ENCODE measurements around the gene KIF20B. TPM values are rescaled to one million over a fixed set of nuclear protein-coding genes. Genes with fewer than 3 reads are reported as not detected.

KIF20B gene
- total RNA-seq, 2 experiments from 2014 or later: 25.0 to 87.0 TPM

GRCh38 chr10:89734616-89735015 is 33.2 kb downstream of the KIF20B start:
- Histone ChIP-seq H4K20me1 (ENCODE audit: insufficient read depth, low read length) (no peaks in the 10 kb centered on the region), H3K79me2 (ENCODE audit: insufficient read depth, low read depth, low read length) (no peaks in the 10 kb centered on the region), H3K27ac (ENCODE audit: low read depth, low read length, poor library complexity, severe bottlenecking) (no peak overlapping the region), H3K36me3 (ENCODE audit: insufficient read depth, low read length) (peaks cover 93% of the 10 kb centered on the region), H3K4me1 (ENCODE audit: insufficient read depth, low read length, poor library complexity, severe bottlenecking) (no peaks in the 10 kb centered on the region), H2AFZ (ENCODE audit: low read length) (no peak overlapping the region), H3K4me3 (ENCODE audit: low read depth, low read length, poor library complexity, severe bottlenecking) (no peak overlapping the region), H3K9me2 (ENCODE audit: insufficient read depth, low read length) (no peaks in the 10 kb centered on the region), H3K4me2 (ENCODE audit: low read length) (no peak overlapping the region), H3K9me3 (ENCODE audit: low read length) (no peaks in the 10 kb centered on the region)
- CTCF ChIA-PET (ENCODE audit: unreplicated experiment): no interaction called here
- POLR2A ChIA-PET: no interaction called here
- no TSS peak for BruUV-seq (replicated peaks)
- intact Hi-C loops (cut with micrococcal nuclease; ENCODE audit: unreplicated experiment): no loop called here
- TF ChIP-seq EZH2phosphoT487 (IDR thresholded peaks at IDR 0.05; ENCODE audit: borderline replicate concordance, low read depth, low read length) (no peak), CTCF (conservative IDR thresholded peaks at IDR 0.05; ENCODE audit: low read length) (no peak)
- no peak for DNase-seq (ENCODE audit: low spot score)

- intact Hi-C loops (cut with micrococcal nuclease; ENCODE audit: unreplicated experiment): no loop called here
- Histone ChIP-seq H3K79me2 (ENCODE audit: insufficient read depth, low read depth, low read length) (no peaks in the 10 kb centered on the region), H2AFZ (ENCODE audit: low read length) (no peak overlapping the region), H3K36me3 (ENCODE audit: insufficient read depth, low read length) (peaks cover 87% of the 10 kb centered on the region), H3K27ac (ENCODE audit: low read depth, low read length, poor library complexity, severe bottlenecking) (no peak overlapping the region), H3K9me2 (ENCODE audit: insufficient read depth, low read length) (no peaks in the 10 kb centered on the region), H4K20me1 (ENCODE audit: insufficient read depth, low read length) (no peaks in the 10 kb centered on the region), H3K4me2 (ENCODE audit: low read length) (no peak overlapping the region), H3K4me1 (ENCODE audit: insufficient read depth, low read length, poor library complexity, severe bottlenecking) (no peaks in the 10 kb centered on the region), H3K9me3 (ENCODE audit: low read length) (no peaks in the 10 kb centered on the region), H3K4me3 (ENCODE audit: low read depth, low read length, poor library complexity, severe bottlenecking) (no peak overlapping the region)
- POLR2A ChIA-PET: interaction anchor here (0.8 to 3.1 kb wide), 6 partner anchors 11 to 178 kb away, joined by 3 to 21 read pairs (median 4); partner anchors contain the start of gene KIF20B
- CTCF ChIA-PET (ENCODE audit: unreplicated experiment): no interaction called here
- peak; percentile 12 for DNase-seq (ENCODE audit: low spot score)
- no TSS peak for BruUV-seq (replicated peaks)
- TF ChIP-seq CTCF (conservative IDR thresholded peaks at IDR 0.05; ENCODE audit: low read length) (no peak), EZH2phosphoT487 (IDR thresholded peaks at IDR 0.05; ENCODE audit: borderline replicate concordance, low read depth, low read length) (no peak)
Observed at GRCh38 chr10:89738551-89739209, 37.3 kb downstream of the KIF20B start.

- Histone ChIP-seq H3K4me1 (ENCODE audit: insufficient read depth, low read length, poor library complexity, severe bottlenecking) (no peaks in the 10 kb centered on the region), H3K4me3 (ENCODE audit: low read depth, low read length, poor library complexity, severe bottlenecking) (no peak overlapping the region), H3K27ac (ENCODE audit: low read depth, low read length, poor library complexity, severe bottlenecking) (no peak overlapping the region), H2AFZ (ENCODE audit: low read length) (no peak overlapping the region), H4K20me1 (ENCODE audit: insufficient read depth, low read length) (no peaks in the 10 kb centered on the region), H3K4me2 (ENCODE audit: low read length) (no peak overlapping the region), H3K9me3 (ENCODE audit: low read length) (no peaks in the 10 kb centered on the region), H3K9me2 (ENCODE audit: insufficient read depth, low read length) (no peaks in the 10 kb centered on the region), H3K36me3 (ENCODE audit: insufficient read depth, low read length) (peaks cover 90% of the 10 kb centered on the region), H3K79me2 (ENCODE audit: insufficient read depth, low read depth, low read length) (no peaks in the 10 kb centered on the region)
- ChIA-PET CTCF (ENCODE audit: unreplicated experiment) (no interaction called here), POLR2A (no interaction called here)
- TF ChIP-seq EZH2phosphoT487 (IDR thresholded peaks at IDR 0.05; ENCODE audit: borderline replicate concordance, low read depth, low read length): no peak
- TF ChIP-seq CTCF (conservative IDR thresholded peaks at IDR 0.05; ENCODE audit: low read length): no peak
- BruUV-seq (replicated peaks): no TSS peak
- intact Hi-C loops (cut with micrococcal nuclease; ENCODE audit: unreplicated experiment): no loop called here
- DNase-seq (ENCODE audit: low spot score): no peak
Observed at GRCh38 chr10:89741126-89741762, 39.9 kb downstream of the KIF20B start.

All from OCI-LY7 (cell line).